Fibroblast of lung (primary cell): ENCODE measurements around the gene HOXD9.

Experiments used
- CTCF ChIP-seq, 2 donors: IDR thresholded peaks in 1 of 2; conservative IDR thresholded peaks in 1 of 2; 1 replicate in 1 of 2; 2 replicates in 1 of 2; pipeline ENCODE4 v1.5.1; 2011 to 2012; ENCODE audit warnings: low read length in 2 of 2, control low read depth in 1 of 2, inconsistent platforms in 1 of 2, low read depth in 1 of 2, mild to moderate bottlenecking in 1 of 2
- EZH2 ChIP-seq: IDR thresholded peaks from 2 replicates; pipeline ENCODE4 v1.5.1; 2012; ENCODE audit warnings: low read length, control low read depth, mild to moderate bottlenecking; ENCODE audit errors: missing control alignments

GRCh38 chr2:176172895-176173566 is 50.5 kb downstream of the HOXD9 start:
- TF ChIP-seq CTCF (conservative IDR thresholded peaks at IDR 0.05 in 1 of 2, IDR thresholded peaks at IDR 0.05 in 1 of 2; ENCODE audit: low read depth in 1 of 2, low read length in 2 of 2) (no peak), EZH2 (no peak)
